Measurements from ENCODE around the gene RUNX2.

- TF ChIP-seq, protein P1, sequence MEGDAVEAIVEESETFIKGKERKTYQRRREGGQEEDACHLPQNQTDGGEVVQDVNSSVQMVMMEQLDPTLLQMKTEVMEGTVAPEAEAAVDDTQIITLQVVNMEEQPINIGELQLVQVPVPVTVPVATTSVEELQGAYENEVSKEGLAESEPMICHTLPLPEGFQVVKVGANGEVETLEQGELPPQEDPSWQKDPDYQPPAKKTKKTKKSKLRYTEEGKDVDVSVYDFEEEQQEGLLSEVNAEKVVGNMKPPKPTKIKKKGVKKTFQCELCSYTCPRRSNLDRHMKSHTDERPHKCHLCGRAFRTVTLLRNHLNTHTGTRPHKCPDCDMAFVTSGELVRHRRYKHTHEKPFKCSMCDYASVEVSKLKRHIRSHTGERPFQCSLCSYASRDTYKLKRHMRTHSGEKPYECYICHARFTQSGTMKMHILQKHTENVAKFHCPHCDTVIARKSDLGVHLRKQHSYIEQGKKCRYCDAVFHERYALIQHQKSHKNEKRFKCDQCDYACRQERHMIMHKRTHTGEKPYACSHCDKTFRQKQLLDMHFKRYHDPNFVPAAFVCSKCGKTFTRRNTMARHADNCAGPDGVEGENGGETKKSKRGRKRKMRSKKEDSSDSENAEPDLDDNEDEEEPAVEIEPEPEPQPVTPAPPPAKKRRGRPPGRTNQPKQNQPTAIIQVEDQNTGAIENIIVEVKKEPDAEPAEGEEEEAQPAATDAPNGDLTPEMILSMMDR (optimal IDR thresholded peaks at IDR 0.05 in 1 of 3, IDR thresholded peaks at IDR 0.05 in 1 of 3, conservative IDR thresholded peaks at IDR 0.05 in 1 of 3; ENCODE audit: extremely low read depth in 1 of 3, insufficient read depth in 2 of 3, low read length in 3 of 3) = no peak
- no peak for TF ChIP-seq EZH2 (IDR thresholded peaks at IDR 0.05; ENCODE audit: low read length)
Measured at GRCh38 chr6:45592991-45593390, 264.9 kb downstream of the RUNX2 start.
